Measurements from ENCODE around the gene TMED7. TPM values are rescaled to one million over a fixed set of nuclear protein-coding genes. Genes with fewer than 3 reads are reported as not detected.
A peak's percentile ranks its signal among the peaks of the same experiment; 100 is the strongest.
"Not testable (repeated sequence)": the region's sequence is repeated elsewhere in the genome, so short reads cannot be mapped to it uniquely, and the experiment has no call there.

The TMED7 gene
- 10 to 100 TPM; 40.6 to 48.8 (median 48.1) TPM for total RNA-seq
- total RNA-seq (2013), result 45.6 TPM

DNA sequence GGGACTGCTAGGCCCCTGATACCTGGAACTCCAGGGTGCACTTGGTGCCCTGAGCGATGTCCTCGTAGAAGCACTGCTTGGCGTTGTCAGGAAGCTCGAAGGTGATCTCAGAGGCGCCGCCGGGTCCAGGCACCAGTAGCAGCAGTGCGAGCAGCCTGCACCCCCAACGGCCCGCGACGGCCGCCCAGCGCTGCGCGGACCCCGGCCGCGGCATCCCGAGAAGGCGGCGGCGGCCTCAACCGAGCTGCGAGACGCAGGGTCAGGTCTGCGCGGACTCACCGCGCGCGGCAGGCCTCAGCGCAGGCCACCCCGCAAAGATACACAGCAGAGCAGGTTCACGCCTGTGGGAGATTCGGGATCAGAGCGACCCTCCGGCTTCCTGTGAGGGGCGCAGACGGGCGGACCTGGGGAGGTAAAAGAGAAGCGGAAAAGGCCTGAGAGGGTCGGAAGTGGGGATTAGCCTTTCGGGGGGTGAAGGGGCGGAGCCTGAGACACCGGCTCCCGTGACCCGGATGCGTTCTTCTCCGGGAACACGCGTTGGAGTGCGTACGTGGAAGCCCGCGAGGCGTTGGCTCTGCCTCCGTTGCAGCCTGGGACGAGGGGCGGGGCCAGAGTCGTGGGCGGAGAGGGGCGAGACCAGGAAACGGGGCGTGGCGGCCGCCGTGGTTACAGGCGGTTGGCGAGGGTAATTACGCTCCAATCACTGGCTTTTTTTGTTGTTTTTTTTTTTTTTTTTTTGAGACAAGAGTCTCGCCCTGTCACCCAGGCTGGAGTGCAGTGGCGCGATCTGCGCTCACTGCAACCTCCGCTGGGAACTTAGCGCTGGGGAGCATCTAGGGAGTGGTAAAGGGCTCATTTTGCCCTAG is at the start of gene TMED7:
TSS of gene TMED7 (minus strand) at position 458 of the 866 bp plus-strand sequence. CDS start at position 214, 244 bp downstream.
- peaks cover 11% of the 10 kb centered on the region for H3K4me1 ChIP-seq (ENCODE audit: control insufficient read depth, insufficient read depth, low read length)
- intact Hi-C loops (cut with micrococcal nuclease), result loop anchor here (2.0 kb wide), 3 partner anchors 23 to 215 kb away; partner anchors contain the start of genes AP3S1, ATG12, FEM1C and TICAM2

GRCh38 chr5:115674782-115675181 is 48.9 kb upstream of the TMED7 start:
- H3K4me1 ChIP-seq (ENCODE audit: control insufficient read depth, insufficient read depth, low read length); H3K9me3 ChIP-seq (ENCODE audit: control insufficient read depth, insufficient read depth, low read length); H3K9me3 Mint-ChIP-seq; H3K36me3 ChIP-seq (ENCODE audit: control insufficient read depth, insufficient read depth, low read length); H3K36me3 Mint-ChIP-seq; H3K27me3 ChIP-seq (ENCODE audit: control insufficient read depth, insufficient read depth, low read length); intact Hi-C loops (cut with micrococcal nuclease); H3K27ac Mint-ChIP-seq; H3K27ac ChIP-seq (ENCODE audit: low read length); H3K4me3 Mint-ChIP-seq; ATAC-seq; DNase-seq; H3K4me1 Mint-ChIP-seq; H3K4me3 ChIP-seq (ENCODE audit: low read length): not testable (repeated sequence)
- H3K27me3 Mint-ChIP-seq (ENCODE audit: low read depth in 2 of 2), result peaks cover 10 to 12% of the 10 kb centered on the region in 2 donors
- 85% methylated on average over 9 of the region's 11 CpGs for WGBS (ENCODE audit: insufficient coverage)

More for the DNA sequence above, at the start of gene TMED7:
- Mint-ChIP-seq H3K27ac (no peak within 1 kb of the TSS), H3K9me3 (no peaks in the 10 kb centered on the region), H3K36me3 (no peaks in the 10 kb centered on the region), H3K4me3 (no peak within 1 kb of the TSS), H3K27me3 (ENCODE audit: low read depth in 2 of 2) (peaks cover 0 to 2% of the 10 kb centered on the region in 2 donors), H3K4me1 (peaks cover 24 to 31% of the 10 kb centered on the region in 2 donors)
- DNase-seq (peak; percentile 96 to 99), ATAC-seq (peak; percentile 89 to 97 (median 90))
- WGBS (ENCODE audit: insufficient coverage), result under 1% methylated on average over 77 of the region's 77 CpGs
- Histone ChIP-seq H3K27me3 (ENCODE audit: control insufficient read depth, insufficient read depth, low read length) (no peaks in the 10 kb centered on the region), H3K27ac (ENCODE audit: low read length) (peak within 1 kb of the TSS; percentile 94), H3K4me3 (ENCODE audit: low read length) (peak within 1 kb of the TSS; percentile 83), H3K36me3 (ENCODE audit: control insufficient read depth, insufficient read depth, low read length) (peaks cover 7% of the 10 kb centered on the region), H3K9me3 (ENCODE audit: control insufficient read depth, insufficient read depth, low read length) (no peaks in the 10 kb centered on the region)
- TF ChIP-seq, protein P1, sequence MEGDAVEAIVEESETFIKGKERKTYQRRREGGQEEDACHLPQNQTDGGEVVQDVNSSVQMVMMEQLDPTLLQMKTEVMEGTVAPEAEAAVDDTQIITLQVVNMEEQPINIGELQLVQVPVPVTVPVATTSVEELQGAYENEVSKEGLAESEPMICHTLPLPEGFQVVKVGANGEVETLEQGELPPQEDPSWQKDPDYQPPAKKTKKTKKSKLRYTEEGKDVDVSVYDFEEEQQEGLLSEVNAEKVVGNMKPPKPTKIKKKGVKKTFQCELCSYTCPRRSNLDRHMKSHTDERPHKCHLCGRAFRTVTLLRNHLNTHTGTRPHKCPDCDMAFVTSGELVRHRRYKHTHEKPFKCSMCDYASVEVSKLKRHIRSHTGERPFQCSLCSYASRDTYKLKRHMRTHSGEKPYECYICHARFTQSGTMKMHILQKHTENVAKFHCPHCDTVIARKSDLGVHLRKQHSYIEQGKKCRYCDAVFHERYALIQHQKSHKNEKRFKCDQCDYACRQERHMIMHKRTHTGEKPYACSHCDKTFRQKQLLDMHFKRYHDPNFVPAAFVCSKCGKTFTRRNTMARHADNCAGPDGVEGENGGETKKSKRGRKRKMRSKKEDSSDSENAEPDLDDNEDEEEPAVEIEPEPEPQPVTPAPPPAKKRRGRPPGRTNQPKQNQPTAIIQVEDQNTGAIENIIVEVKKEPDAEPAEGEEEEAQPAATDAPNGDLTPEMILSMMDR (IDR thresholded peaks at IDR 0.05), result no peak

DNA sequence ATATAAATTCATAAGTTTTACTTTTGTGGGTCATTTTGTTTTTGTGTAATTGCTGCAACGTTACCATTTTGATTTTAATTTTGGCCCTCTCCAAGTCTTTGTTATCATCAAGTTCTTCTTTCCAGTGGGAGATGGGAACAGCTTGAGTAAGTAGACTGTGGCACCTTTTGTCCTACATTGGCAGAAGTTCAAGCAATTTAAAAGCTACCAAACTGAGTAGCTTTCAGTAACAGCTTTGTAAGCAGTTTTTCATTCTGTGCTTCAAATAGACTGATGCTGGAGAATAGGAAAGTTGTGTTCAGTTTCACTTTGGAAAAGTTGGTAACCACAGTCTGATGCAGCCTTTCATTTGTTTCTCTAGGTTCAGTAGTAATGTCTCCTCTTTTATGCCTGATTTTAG is 47.8 kb upstream of the TMED7 start:
- H3K36me3 ChIP-seq (ENCODE audit: control insufficient read depth, insufficient read depth, low read length), result no peaks in the 10 kb centered on the region
- H3K27me3 ChIP-seq (ENCODE audit: control insufficient read depth, insufficient read depth, low read length), result no peaks in the 10 kb centered on the region
- H3K4me1 Mint-ChIP-seq, result no peaks in the 10 kb centered on the region
- intact Hi-C loops (cut with micrococcal nuclease), result no loop called here
- no peak overlapping the region for H3K4me3 Mint-ChIP-seq
- ATAC-seq (no peak), DNase-seq (no peak)
- no peak overlapping the region for H3K4me3 ChIP-seq (ENCODE audit: low read length)
- H3K27ac ChIP-seq (ENCODE audit: low read length), result no peak overlapping the region
- 0% methylated on average over 1 of the region's 1 CpG for WGBS (ENCODE audit: insufficient coverage)
- H3K9me3 Mint-ChIP-seq, result peaks cover 3 to 7% of the 10 kb centered on the region in 2 donors
- H3K36me3 Mint-ChIP-seq, result no peaks in the 10 kb centered on the region
- TF ChIP-seq, protein P1 (IDR thresholded peaks at IDR 0.05), result no peak
- H3K4me1 ChIP-seq (ENCODE audit: control insufficient read depth, insufficient read depth, low read length), result no peaks in the 10 kb centered on the region
- H3K9me3 ChIP-seq (ENCODE audit: control insufficient read depth, insufficient read depth, low read length), result no peaks in the 10 kb centered on the region
- H3K27me3 Mint-ChIP-seq (ENCODE audit: low read depth in 2 of 2), result peaks cover 13% of the 10 kb centered on the region in 2 donors
- no peak overlapping the region for H3K27ac Mint-ChIP-seq

GRCh38 chr5:115671939-115672338 is 46.1 kb upstream of the TMED7 start:
- Histone ChIP-seq H3K27ac (ENCODE audit: low read length) (no peak overlapping the region), H3K27me3 (ENCODE audit: control insufficient read depth, insufficient read depth, low read length) (no peaks in the 10 kb centered on the region), H3K9me3 (ENCODE audit: control insufficient read depth, insufficient read depth, low read length) (peaks cover 2% of the 10 kb centered on the region), H3K4me3 (ENCODE audit: low read length) (no peak overlapping the region), H3K36me3 (ENCODE audit: control insufficient read depth, insufficient read depth, low read length) (no peaks in the 10 kb centered on the region), H3K4me1 (ENCODE audit: control insufficient read depth, insufficient read depth, low read length) (no peaks in the 10 kb centered on the region)
- Mint-ChIP-seq H3K36me3 (peaks cover 8% of the 10 kb centered on the region), H3K9me3 (peaks cover 6 to 11% of the 10 kb centered on the region in 2 donors), H3K27ac (no peak overlapping the region), H3K27me3 (ENCODE audit: low read depth in 2 of 2) (peaks cover 13 to 17% of the 10 kb centered on the region in 2 donors), H3K4me3 (no peak overlapping the region), H3K4me1 (no peaks in the 10 kb centered on the region)
- no peak for DNase-seq
- intact Hi-C loops (cut with micrococcal nuclease), result no loop called here
- 97% methylated on average over 1 of the region's 1 CpG for WGBS (ENCODE audit: insufficient coverage)
- TF ChIP-seq, protein P1 (IDR thresholded peaks at IDR 0.05), result no peak
- no peak for ATAC-seq
